ENCODE data around the gene VWCE. TPM values are rescaled to one million over a fixed set of nuclear protein-coding genes. Genes with fewer than 3 reads are reported as not detected.
A peak's percentile ranks its signal among the peaks of the same experiment; 100 is the strongest.

VWCE gene
- total and polyA plus RNA-seq, 9 of the 15 experiments (the other 6 are each of a cell fraction or from before 2014, with no cell fraction given) = 0.06 to 1.6 (median 0.63) TPM; not detected in 1

DNA sequence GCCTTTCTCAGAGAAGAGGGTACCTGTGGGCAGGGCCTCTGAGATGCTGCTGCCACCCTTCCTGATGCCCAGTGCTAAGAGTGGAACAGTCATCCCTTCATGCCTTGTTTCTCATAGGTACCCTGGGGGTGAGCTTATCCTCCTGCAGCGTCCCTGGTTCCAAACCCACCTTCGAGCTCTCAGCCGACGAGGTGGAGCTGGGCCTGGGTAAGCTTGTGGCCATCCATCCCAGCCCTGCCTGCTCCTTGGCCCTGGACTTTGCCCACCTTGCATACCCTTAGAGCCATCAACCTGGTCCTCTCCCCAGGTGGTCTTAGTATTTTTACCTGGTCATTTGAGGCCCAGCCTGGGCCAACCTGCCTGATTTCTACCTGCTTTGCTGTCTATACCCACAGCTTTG is 46.6 kb upstream of the VWCE start (continued):
- TF ChIP-seq BRF1 (IDR thresholded peaks at IDR 0.05; ENCODE audit: borderline replicate concordance, extremely low read depth, insufficient read length) (no peak), FOXA3 (CRISPR knock-in tag; conservative IDR thresholded peaks at IDR 0.05 in 1 of 2, IDR thresholded peaks at IDR 0.05 in 1 of 2) (no peak)

DNA sequence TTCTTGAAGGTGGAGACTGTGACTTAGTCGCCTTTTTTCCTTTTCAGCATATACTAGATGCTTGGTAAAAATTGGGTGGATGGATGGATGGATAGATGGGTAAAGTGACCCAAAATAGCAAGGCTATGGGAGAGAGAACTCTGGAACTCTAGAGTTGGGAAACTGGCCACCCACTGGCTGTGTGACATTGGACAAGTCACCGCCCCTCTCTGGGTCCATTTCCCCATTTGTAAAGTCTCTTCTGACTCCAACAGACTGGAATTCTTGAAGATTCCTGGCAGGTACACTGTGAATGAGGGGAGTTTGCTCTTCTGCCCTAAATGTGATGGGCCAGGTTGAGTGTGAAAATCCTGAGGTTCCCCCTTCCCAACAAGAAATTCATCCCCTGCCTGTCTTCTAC is 45.9 kb upstream of the VWCE start:
- no peaks in the 10 kb centered on the region for H3K9me1 ChIP-seq (ENCODE audit: control insufficient read depth, insufficient read depth, low read length)
- no peak overlapping the region for H2AFZ ChIP-seq (ENCODE audit: low read depth, low read length)
- intact Hi-C loops (cut with micrococcal nuclease) (no loop called here), in situ Hi-C loops (cut with MboI) (no loop called here)
- 100% methylated on average over 2 of the region's 2 CpGs for WGBS (ENCODE audit: insufficient coverage, low coverage, missing lambda C conversion rate)
- no TSS peak for BruUV-seq (replicated peaks)
- no peak overlapping the region for H3K27ac ChIP-seq (ENCODE audit: extremely low read depth, low read depth, low read length)
- ATAC-seq = no peak
- H3K79me2 ChIP-seq (ENCODE audit: control insufficient read depth, insufficient read depth, low read length) = peaks cover 2% of the 10 kb centered on the region; the same call in 1 of the 3 replicates
- ChIA-PET CTCF (ENCODE audit: low intra/inter-chr PET ratio) (interaction anchor here (0.7 kb wide), 1 partner anchor 510 kb away, joined by 4 read pairs; no protein-coding TSS in a partner anchor), POLR2A (interaction anchor here (1.6 to 3.1 kb wide), 3 partner anchors 10 to 20 kb away, joined by 7 to 29 read pairs (median 8); partner anchors contain the start of genes CYB561A3 and TMEM138)
- no peak overlapping the region for H3K4me3 ChIP-seq
- no peak overlapping the region for H3K9ac ChIP-seq (ENCODE audit: insufficient read depth in 1 of 2, low read depth in 2 of 2, low read length in 2 of 2)
- H3K36me3 ChIP-seq (ENCODE audit: control insufficient read depth, insufficient read depth, low read length) = peaks cover 28% of the 10 kb centered on the region; the same call in 2 of the 3 replicates
- FAIRE-seq = no peak
- no peak overlapping the region for H3K4me2 ChIP-seq (ENCODE audit: insufficient read depth, low read length)
- no peaks in the 10 kb centered on the region for H3K9me3 ChIP-seq (replicated peaks; ENCODE audit: control insufficient read depth, insufficient read depth, low read depth, low read length)
- H3K4me1 ChIP-seq (replicated peaks in 1 of 2; ENCODE audit: control insufficient read depth in 2 of 2, insufficient read depth in 2 of 2, low read length in 2 of 2) = peaks cover 43 to 72% of the 10 kb centered on the region in 2 experiments; a peak in 4 of 5 replicates
- no peak for DNase-seq (ENCODE audit: extremely low read depth in 1 of 4, low spot score in 3 of 4)
- H3K27me3 ChIP-seq (ENCODE audit: control insufficient read depth in 2 of 2, insufficient read depth in 2 of 2, low read length in 2 of 2) = no peaks in the 10 kb centered on the region
- no peaks in the 10 kb centered on the region for H4K20me1 ChIP-seq (replicated peaks; ENCODE audit: control insufficient read depth, insufficient read depth, low read length)
- TF ChIP-seq POLR2A (conservative IDR thresholded peaks at IDR 0.05) (no peak), MED1 (CRISPR knock-in tag; IDR thresholded peaks at IDR 0.05; ENCODE audit: borderline replicate concordance) (no peak), KDM1A (IDR thresholded peaks at IDR 0.05) (0 out of 4 replicates have a peak, but pooled peaks have one; percentile 27 to 44), ZFP36 (IDR thresholded peaks at IDR 0.05; ENCODE audit: low read depth, low read length, partially characterized antibody) (peak; percentile 52), BCOR (IDR thresholded peaks at IDR 0.05) (peak; percentile 69)
